Left ventricle myocardium inferior (tissue), 1 donor: Measurements from ENCODE around the gene LRBA. TPM values are rescaled to one million over a fixed set of nuclear protein-coding genes. Genes with fewer than 3 reads are reported as not detected.

Experiments
- DNase-seq: peaks from one replicate; pipeline ENCODE4 v3.0.0-alpha.2; 2020
- H3K27ac ChIP-seq: fragments of 200-600 bp; replicated peaks from 2 replicates; pipeline ENCODE4 v1.8.0; 2021
- H3K27me3 ChIP-seq: fragments of 200-600 bp; 2 replicates; pipeline ENCODE4 v1.8.0; 2021; ENCODE audit warnings: low read depth
- H3K36me3 ChIP-seq: fragments of 200-600 bp; 2 replicates; pipeline ENCODE4 v1.8.0; 2021
- H3K4me1 ChIP-seq: fragments of 200-600 bp; 2 replicates; pipeline ENCODE4 v1.8.0; 2021
- H3K4me3 ChIP-seq: fragments of 200-600 bp; 2 replicates; pipeline ENCODE4 v1.8.0; 2021; ENCODE audit warnings: mild to moderate bottlenecking, moderate library complexity
- H3K9me3 ChIP-seq: fragments of 200-600 bp; replicated peaks from 2 replicates; pipeline ENCODE4 v1.8.0; 2021
- CTCF ChIP-seq: fragments of 200-600 bp; IDR thresholded peaks from 2 replicates; pipeline ENCODE4 v1.8.0; 2021; ENCODE audit warnings: antibody characterized with exemption, mild to moderate bottlenecking, borderline replicate concordance
- intact Hi-C: fragments of 100-400 bp; cut with micrococcal nuclease; formaldehyde crosslinking; loops from one replicate; pipeline ENCODE4 v1.11.0; 2022
- total RNA-seq: library from RNA; stranded (reverse); fragmentation: NEBNext Ultra II Directional; extraction: Animal tissue kit (Norgen Biotek cat#: 25700); gene quantifications from one replicate; pipeline ENCODE4 v1.2.1, GENCODE V29; 2021
- donor health status: DM: no; HTN: yes; CAD: no; lungs with severe emphysema.

Gene LRBA
- total RNA-seq, 1 donor from 2014 or later = 19.1 TPM

- TF ChIP-seq CTCF = no peak
- no peak for DNase-seq
Observed at GRCh38 chr4:150217808-150218207, 797.3 kb downstream of the LRBA start.

GRCh38 chr4:150217192-150217591 is 797.9 kb downstream of the LRBA start:
- Histone ChIP-seq H3K4me1 (peaks cover 30% of the 10 kb centered on the region), H3K36me3 (no peaks in the 10 kb centered on the region), H3K4me3 (no peak overlapping the region), H3K27me3 (no peaks in the 10 kb centered on the region), H3K9me3 (no peaks in the 10 kb centered on the region), H3K27ac (no peak overlapping the region)
- intact Hi-C loops = no loop called here
- DNase-seq = no peak
- TF ChIP-seq CTCF = peak; percentile 42

More at GRCh38 chr4:150217808-150218207, 797.3 kb downstream of the LRBA start:
- Histone ChIP-seq H3K9me3 (no peaks in the 10 kb centered on the region), H3K4me1 (peaks cover 27% of the 10 kb centered on the region), H3K36me3 (no peaks in the 10 kb centered on the region), H3K27ac (no peak overlapping the region), H3K27me3 (no peaks in the 10 kb centered on the region), H3K4me3 (no peak overlapping the region)
- intact Hi-C loops = no loop called here

GRCh38 chr4:150216726-150217125 is 798.4 kb downstream of the LRBA start:
- intact Hi-C loops = no loop called here
- Histone ChIP-seq H3K27me3 (no peaks in the 10 kb centered on the region), H3K4me1 (peaks cover 35% of the 10 kb centered on the region), H3K4me3 (no peak overlapping the region), H3K9me3 (no peaks in the 10 kb centered on the region), H3K36me3 (no peaks in the 10 kb centered on the region), H3K27ac (no peak overlapping the region)
- no peak for DNase-seq
- no peak for TF ChIP-seq CTCF

GRCh38 chr4:150215601-150216000 is 799.5 kb downstream of the LRBA start:
- Histone ChIP-seq H3K27ac (peak overlapping the region; percentile 46), H3K4me1 (peaks cover 44% of the 10 kb centered on the region), H3K27me3 (no peaks in the 10 kb centered on the region), H3K4me3 (no peak overlapping the region), H3K36me3 (no peaks in the 10 kb centered on the region), H3K9me3 (no peaks in the 10 kb centered on the region)
- intact Hi-C loops = no loop called here
- TF ChIP-seq CTCF = no peak
- no peak for DNase-seq

Other genes with a start within 250 kb of the LRBA start
- gene RPS3A, start 84.3 kb upstream of the LRBA start, total RNA-seq = 1,043 TPM